HG03039 (cell line): ENCODE data around the gene PPP1R37.
A peak's percentile ranks its signal among the peaks of the same experiment; 100 is the strongest.

ENCODE experiments used
- ATAC-seq: cut with Tn5 transposase; IDR thresholded peaks from one replicate; pipeline ENCODE4 v1.9.1; 2021; ENCODE audit warnings: mild to moderate bottlenecking, moderate library complexity; ENCODE audit not compliant: unreplicated experiment

The PPP1R37 gene

DNA sequence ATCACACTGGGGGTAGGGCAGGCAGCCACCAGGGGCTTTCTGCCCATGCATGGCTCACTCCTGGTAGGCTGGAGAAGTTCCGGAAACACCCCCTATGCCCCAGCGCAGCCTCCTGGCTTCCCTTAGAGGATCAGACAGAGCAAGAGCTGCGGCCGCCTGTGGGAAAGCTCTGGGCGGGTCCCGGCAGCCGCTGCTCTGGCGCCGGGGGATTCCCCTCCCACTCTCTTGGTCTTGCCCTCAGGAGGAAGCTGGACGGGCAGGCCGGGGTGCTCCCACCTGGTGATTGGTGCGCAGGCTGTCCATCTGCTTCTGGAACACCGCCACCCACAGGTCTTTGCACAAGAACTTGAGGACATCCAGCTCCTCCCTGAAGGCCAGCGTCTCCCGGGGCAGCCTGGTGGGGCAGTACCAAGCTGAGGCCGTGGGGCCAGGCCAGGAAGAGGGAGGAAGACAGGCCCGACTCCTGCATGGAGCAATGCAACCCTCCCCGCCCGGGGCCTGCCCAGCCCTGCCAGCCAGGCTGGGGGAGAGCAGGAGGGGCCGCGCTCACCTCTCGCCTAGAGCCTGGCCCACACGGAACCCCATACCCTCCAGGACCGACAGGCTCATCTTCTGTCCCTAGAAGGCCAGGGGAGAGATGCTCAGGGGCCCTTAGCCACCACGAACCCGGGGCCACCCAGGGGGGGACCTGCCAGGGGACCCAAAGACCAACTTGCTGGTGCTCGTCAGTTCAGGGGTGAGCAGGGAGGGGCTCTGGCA lies 71.8 kb downstream of the PPP1R37 start:
- ATAC-seq, result peak; percentile 53

DNA sequence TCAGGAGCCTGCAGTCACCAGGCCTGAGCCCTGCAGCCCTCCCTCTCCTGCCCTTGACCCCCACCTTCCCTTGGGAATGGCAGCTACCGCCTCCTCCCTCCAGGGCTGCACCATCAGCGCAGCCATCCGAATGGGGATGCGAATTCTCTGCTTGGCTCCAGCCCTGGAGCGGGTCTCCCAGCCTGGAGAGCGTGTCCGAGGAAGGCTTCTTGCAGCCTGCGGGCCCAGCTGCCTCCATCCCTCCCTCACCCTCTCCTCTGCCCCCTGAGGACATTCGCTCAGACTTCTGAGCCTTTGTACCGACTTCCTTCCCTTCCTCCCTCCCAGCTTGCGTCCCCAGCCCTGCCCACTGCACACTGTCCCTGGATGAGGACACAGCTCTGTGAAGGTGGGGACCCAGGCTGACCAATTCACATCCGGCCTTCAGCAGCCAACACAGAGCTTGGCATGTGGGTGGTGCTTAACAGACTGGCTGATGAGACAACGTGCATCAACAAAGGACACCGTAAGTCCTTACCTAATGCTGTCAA lies 73.8 kb downstream of the PPP1R37 start:
- ATAC-seq, result no peak

DNA sequence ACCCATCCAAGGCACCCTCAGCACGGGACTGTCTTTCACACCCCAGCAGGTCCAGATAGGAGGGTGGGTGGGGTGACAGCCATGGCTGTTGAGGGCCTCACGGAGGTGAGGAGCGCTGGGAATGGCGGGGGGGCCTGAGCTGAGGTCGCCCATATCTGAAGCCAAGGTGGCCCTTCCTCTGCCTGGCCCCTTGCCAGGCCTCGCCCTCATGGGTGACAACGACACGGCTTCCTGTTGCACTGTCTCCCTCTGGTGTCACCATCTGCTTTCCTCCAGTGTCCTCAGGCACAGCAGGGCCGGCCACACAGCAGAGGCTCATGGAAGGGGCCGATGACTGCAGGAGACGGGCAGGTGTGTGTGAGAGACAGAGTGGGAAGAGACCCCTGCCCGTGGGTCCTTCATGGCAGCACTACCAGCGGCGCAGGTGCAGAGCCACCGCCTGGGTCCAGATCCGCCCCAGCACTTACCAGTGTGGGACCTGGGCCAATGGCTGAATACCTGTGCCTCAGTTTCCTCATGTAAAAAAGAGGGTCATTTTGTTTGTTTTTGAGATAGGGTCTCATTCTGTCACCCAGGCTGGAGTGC lies 75.9 kb downstream of the PPP1R37 start:
- no peak for ATAC-seq

DNA sequence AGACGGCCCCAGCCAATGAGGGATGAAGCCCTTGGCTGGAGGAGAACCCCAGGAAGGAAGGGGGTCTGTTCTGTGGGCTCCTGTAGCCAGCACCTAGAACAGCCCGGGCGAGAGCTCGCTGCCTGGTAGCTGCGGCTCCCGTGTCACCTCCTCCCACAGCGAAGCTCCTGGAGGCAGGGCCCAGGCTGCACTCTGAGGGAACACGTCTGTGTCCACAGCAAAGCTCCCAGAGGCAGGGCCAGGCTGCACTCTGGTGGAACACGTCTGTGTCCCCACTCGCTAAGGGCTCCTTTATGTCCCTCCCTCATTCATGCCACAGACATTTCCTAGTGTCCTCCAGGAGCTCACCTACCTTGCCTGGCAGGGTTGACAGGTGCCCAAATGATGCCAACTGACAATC lies 76.6 kb downstream of the PPP1R37 start:
- no peak for ATAC-seq

DNA sequence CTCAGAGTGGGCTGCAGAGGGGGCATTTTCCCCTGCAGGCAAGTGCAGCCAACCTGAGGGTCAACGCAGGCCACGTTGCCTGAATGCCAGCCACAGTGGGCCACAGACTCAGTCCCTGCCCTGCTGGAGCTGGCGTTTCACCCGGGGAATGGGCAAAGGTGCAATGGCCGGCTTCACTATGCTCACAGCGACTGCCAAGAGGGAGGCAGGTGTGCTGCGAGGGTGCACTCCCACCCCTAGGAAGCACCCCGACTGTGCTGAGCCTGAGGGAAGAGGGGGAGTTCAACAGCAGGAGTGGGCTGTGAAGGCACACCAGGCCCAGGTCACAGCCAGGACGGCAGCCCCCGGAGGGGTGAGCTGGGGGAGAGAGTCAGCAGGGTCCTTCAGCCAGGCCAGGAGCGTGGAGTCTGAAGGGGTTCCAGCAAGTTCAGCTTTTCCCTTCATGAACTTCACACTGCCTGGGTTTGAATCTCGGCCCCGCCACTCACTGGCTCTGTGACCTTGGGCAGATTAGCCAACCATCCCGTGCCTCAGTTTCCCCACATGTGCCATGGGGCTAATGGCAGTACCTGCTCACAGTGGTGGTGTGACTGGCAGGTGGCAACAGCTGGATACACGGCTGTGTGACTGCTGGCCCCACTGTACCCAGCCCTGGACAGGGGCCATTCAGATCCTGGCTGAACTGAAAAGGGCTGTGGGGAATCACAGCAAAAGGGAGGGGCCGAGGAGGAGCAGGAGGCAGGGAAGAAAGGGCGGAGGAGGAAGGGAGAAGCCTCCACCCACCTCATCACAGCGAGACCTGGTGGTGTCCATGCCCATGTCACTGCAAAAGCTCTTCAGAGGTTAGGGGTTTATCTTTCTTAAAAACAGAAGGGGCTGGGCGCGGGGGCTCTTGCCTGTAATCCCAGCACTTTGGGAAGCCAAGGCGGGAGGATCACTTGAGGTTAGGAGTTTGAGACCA lies 77.4 kb downstream of the PPP1R37 start:
- no peak for ATAC-seq

DNA sequence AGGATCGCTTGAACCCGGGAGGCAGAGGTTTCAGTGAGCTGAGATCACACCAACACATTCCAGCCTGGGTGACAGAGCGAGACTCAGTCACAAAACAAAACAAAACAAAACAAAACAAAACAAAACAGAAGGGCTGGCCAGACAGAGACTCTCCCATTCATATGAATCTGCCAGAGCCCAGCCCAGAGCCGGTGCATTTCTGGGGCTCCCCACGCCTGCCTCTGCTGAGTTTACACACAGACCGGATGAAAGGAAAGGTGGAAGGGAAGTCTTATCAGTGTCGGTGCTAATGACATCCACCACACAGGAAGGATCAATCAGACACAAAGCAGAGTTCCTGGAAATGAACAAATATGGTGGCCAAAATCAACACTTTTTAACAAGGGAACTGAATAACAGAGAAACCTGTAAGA lies 78.2 kb downstream of the PPP1R37 start:
- no peak for ATAC-seq

DNA sequence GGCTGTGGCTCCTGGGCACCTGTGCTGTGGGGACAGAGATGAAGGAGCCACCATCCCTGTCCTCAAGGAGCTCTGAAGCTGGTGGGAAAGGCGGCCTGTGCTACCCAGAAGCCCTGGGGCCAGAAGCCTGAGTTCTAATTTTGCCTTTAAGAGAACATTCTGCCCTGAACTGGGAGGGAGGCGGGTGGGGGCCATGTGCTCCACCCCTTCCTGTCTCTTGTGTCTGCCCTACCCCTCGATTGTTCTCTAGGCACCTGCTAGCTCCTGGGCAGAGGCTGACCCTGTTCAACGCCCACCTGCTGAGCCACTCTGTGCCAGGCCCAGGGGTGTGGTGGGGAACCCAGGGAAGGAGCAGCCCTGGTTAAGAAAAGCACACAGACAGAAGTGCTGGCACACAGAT lies 79.2 kb downstream of the PPP1R37 start:
- ATAC-seq, result no peak

DNA sequence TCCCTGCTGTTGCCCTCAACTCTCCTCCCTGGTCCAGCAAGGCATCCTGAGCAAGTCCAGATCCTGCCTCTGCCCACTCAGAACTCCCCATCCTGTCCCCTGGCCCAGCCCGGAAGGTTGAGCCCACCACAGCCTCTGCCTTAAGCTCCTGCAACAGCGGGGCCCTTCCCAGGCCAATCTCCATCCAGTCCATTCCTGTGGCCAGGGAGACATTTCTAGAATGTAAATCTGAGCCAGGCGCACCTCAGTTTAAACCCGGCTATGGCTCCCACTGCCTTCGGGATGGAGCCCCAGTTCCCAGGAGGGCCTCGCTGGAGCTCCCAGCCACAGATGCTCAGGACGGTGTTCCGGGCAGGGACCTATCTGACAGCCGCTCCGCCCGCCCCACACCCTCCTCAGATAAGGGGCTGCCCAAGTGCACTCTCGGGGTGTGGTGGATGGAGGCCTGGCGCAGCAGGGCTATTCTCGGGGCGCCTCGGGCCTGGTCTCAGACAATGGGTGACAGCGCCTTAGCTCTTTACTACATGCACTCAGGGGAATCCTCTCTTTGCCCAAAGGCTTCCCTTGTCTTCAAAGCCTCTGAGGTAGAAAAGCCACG lies 79.7 kb downstream of the PPP1R37 start:
- no peak for ATAC-seq

DNA sequence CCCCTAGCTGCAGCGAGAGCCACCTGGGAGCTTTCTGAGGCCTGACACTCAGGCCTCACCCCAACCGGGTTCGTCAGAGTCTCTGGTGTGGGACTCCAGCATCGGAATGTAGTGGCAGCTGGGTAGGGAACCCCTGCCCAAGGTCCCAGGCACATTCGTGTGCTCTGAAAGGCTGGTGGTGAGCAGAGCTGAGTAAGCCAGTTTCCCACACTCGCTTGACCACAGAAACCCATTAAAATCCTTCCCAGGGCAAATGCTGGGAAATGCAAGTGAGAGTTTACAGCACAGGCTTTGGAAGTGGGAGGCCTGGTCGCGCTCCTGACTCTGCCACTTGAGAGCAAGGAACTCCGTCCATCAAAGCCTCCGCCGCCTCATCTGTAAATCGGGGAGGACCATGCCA lies 80.8 kb downstream of the PPP1R37 start:
- ATAC-seq, result no peak

DNA sequence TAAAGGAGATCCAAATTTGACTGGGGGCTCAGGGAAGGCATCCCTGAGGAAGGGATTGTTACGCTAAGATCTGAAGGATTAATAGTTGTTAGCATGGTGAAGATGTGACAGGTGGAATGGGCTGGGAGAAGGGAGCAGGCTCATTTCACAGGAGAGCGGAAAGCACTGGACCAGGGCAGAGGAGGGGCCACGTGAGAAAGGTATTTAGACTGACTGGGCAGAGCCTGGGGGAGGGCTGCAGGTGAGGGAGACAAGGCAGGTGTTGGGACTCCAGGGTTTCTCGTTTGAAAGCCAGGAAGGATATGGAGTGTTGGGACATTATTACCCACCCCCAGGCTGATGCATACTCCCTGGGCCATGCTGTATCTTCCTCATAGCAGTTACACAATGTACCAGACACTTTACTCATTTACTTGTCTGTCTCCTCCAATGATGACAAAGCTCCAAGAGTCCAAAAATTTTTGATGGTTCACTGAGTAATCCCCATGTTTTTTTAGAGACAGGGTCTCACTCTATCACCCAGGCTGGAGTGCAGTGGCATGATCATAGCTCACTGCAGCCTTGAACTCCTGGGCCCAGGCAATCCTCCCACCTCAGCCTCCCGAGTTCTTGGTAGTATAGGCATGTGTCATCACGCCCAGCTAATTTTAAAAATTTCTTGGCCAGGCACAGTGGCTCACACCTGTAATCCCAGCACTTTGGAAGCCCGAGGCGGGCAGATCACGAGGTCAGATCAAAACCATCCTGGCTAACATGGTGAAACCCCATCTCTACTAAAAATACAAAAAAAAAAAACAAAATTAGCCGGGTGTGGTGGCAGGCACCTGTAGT lies 82.8 kb downstream of the PPP1R37 start:
- no peak for ATAC-seq

DNA sequence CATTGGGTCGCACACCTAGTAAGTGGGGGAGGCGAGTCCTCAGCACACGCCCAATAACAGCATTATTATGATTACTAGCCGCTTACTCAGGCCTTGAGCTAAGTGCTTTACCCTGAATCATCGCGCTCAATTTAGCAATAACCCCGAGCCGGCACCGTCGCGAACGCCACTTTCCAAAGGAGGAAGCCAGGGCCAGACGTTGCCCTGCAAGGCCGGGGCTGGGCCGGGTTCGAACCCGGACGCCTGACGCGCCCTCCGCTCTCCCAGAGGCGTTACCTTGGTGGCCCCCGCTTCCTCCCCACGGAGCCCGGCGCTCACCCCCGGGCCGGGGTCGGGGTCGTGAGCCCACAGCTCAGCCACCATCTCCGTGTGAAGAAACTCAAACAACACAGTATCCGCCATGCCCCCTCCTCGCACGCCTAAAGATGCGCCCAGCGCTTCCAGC lies 84.9 kb downstream of the PPP1R37 start, which contains the start of gene TRAPPC6A:
Gene TRAPPC6A, minus strand, starts transcription at position 421 of the 445 bp plus-strand sequence. Its CDS starts 19 bp downstream, at position 402.
- ATAC-seq, result no peak

DNA sequence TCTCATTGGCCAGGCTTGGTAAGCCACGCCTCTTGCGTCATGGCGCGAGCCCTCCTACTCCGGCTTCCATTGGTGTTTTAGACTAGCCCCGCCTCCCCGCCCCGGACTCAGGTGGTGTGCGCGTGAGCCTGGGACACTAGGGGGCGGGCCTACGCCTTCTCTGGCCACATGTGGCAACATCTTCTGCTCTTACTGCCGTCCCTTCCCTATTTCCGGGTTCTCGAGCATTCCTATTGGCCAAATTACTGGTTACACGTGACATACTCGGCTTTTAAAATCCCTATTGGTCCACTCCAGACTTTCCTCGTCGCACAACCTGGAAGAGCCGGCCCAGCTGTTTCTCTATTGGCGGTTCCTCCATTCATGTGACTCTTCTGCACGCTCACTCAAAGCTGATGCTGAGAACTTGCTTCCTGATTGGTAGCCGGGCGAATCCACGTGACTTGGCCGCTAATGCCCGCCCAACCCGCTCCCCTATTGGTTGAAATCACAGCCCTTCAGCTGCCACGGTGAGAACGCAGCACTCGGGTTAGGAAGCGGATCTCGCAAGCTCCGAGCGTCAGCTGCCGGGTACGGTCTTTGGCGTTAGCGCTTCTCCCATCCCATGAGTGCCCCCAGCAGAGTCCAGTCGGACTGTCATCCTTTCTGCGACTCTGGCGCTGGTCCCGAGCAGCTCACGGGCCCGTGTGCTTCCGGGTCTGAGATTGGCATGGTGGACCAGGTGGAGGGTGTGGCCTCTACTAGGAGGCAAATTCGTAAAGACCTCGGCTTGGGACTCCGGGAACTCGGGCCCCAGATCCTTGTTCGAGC lies 85.5 kb downstream of the PPP1R37 start, which contains the start of gene BLOC1S3:
Gene BLOC1S3, plus strand, starts transcription at position 523 of the 810 bp plus-strand sequence. CDS start 513 bp downstream, outside the sequence.
- ATAC-seq, result peak; percentile 79

DNA sequence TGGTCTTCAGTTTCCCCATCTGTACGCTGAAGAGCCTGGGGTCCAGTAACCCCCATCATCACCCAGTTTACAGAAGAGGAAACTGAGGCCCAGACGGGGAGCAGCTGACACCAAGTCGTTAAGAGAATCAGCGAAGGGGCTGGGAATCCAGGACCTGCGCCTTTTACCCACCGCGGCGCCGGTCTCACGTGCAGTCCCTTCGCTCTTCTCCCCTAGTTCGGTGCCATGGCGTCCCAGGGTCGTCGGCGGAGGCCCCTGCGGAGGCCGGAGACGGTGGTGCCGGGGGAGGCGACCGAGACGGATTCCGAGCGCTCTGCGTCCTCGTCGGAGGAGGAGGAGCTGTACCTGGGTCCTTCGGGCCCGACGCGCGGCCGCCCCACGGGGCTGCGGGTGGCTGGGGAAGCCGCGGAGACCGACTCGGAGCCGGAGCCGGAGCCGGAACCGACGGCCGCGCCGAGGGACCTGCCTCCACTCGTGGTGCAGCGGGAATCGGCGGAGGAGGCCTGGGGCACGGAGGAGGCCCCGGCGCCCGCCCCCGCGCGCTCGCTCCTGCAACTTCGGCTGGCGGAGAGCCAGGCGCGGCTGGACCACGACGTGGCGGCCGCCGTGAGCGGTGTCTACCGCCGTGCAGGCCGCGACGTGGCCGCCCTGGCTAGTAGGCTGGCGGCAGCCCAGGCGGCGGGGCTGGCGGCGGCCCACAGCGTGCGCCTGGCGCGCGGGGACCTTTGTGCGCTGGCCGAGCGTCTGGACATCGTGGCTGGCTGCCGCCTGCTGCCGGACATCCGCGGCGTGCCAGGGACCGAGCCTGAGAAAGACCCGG lies 86.3 kb downstream of the PPP1R37 start:
- no peak for ATAC-seq

DNA sequence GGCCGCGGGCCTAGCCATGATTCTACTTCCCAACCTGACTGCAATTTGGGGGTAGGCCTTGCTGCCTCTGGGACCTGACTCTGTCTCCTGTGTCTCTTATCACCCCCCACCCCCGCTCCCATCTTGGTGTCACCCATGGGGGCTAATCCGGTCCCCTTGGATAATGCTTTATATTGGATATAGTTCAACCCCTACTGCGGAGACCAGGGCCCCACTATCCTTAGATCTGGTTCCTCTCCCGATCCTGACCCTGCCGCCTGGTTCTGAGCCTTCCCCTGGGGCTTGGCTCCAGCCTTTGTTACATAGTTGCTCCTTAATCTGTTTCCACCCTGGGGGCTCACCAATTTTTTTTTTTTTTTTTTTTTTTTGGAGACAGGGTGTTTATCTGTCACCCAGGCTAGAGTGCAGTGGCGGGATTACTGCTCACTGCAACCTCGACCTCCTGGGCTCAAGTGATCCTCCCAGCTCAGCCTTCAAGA lies 87.0 kb downstream of the PPP1R37 start:
- no peak for ATAC-seq

DNA sequence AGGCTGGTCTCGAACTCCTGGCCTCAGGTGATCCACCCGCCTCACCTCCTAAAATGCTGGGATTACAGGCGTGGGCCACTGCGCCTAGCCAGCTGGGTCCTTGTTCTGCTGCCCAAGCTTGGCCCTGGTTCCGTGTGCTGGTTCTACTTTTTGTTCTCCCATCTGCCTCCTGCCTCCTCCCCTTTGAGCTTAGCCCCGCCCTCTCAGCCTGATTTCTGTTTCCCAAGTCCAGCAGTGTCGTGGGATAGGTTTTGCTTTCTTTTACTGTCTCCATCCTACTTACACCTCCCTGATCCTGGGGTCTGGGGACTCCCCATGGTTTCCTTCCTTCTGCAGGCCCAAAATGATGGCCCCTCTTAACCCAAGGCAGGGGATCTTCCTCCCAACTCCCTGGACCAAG lies 88.0 kb downstream of the PPP1R37 start:
- no peak for ATAC-seq

DNA sequence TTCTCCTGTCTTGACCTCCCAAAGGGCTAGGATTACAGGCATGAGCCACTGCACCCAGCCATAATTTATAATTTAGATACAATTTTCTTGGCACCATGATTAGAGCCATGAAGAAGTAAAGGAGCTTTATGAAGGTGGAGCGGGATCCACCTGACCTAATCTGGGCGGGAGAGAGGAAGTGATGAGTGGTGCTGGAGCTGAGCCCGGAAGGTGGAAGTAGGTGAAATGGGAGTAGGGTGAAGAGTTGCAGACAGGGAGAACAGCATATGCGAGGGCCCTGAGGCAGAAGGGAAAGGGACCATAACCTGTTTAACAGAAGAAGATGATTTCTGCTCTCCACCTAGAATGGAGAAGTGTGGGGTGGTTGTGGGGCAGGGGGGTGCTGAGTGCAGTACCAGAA lies 89.8 kb downstream of the PPP1R37 start:
- no peak for ATAC-seq

DNA sequence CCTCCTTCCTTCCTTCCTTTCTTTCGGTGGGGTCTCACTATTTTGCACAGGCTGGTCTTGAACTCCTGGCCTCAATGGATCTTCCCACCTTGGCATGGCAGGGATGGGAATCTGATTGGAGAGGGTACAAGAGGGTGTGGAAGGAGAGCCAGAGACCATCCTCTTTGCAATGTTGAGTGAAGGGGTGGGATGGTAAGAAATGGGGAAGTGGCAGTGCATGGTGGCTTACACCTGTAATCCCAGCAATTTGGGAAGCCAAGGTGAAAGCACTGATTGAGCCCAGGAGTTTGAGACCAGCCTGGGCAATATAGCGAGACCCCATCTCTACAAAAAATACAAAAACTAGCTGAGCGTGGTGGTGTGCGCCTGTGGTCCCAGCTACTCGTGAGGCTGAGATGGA lies 91.1 kb downstream of the PPP1R37 start:
- no peak for ATAC-seq
